Prostate gland (tissue), 2 donors: Measurements from ENCODE around the gene MRAP. TPM values are rescaled to one million over a fixed set of nuclear protein-coding genes. Genes with fewer than 3 reads are reported as not detected.
"Not testable (repeated sequence)": the region's sequence is repeated elsewhere in the genome, so short reads cannot be mapped to it uniquely, and the experiment has no call there.

Source experiments
- DNase-seq: peaks from one replicate; pipeline ENCODE4 v3.0.0-alpha.2; 2019; ENCODE audit warnings: low spot score
- H3K27ac ChIP-seq, 2 donors: fragments of 200-600 bp; sonication (generic); 2 replicates each; pipeline ENCODE4 v1.5.1; 2017 to 2019
- H3K27me3 ChIP-seq: fragments of 200-600 bp; sonication (generic); replicated peaks from 2 replicates; pipeline ENCODE4 v1.5.1; 2019; ENCODE audit not compliant: insufficient read depth
- H3K36me3 ChIP-seq, 2 donors: fragments of 200-600 bp; sonication (generic); 1 replicate in 1 of 2; 2 replicates in 1 of 2; pipeline versions ENCODE4 v1.5.1 to v1.8.1; 2017 to 2019
- H3K4me1 ChIP-seq: fragments of 200-600 bp; sonication (generic); replicated peaks from 2 replicates; pipeline ENCODE4 v1.5.1; 2019
- H3K4me3 ChIP-seq, 2 donors: fragments of 200-600 bp; sonication (generic); 2 replicates each; pipeline ENCODE4 v1.5.1; 2017 to 2019
- H3K9me3 ChIP-seq: fragments of 200-600 bp; sonication (generic); 2 replicates; pipeline ENCODE4 v1.5.1; 2017
- POLR2A ChIP-seq: fragments of 450-650 bp; IDR thresholded peaks from one replicate; pipeline ENCODE4 v1.6.1; 2016; ENCODE audit warnings: antibody characterized with exemption, mild to moderate bottlenecking
- POLR2AphosphoS5 ChIP-seq: sonication (generic); formaldehyde crosslinking; IDR thresholded peaks from one replicate; pipeline ENCODE4 v1.6.1; 2017; ENCODE audit warnings: antibody characterized with exemption
- WGBS: methylation state at CpG from one replicate; pipeline ENCODE4 v1.1.5; 2018; 5-methylcytosine and 5-hydroxymethylcytosine counted together
- intact Hi-C: fragments of 100-400 bp; cut with DNase I; formaldehyde crosslinking; loops from one replicate; pipeline ENCODE4 v1.14.2; 2022
- total RNA-seq, 2 donors: library from RNA; depleted of rRNA; stranded (reverse); fragments of >200 nt; gene quantifications; one replicate each; pipeline ENCODE4 v1.1.0, GENCODE V29; 2016
- TF ChIP-seq, protein P1 (sequence below), 4 experiments: fragments of 200-600 bp in 2 of 4; fragments of 450-650 bp in 2 of 4; sonication (generic) in 2 of 4; IDR thresholded peaks; 1 replicate in 3 of 4; 2 replicates in 1 of 4; pipeline ENCODE4 v1.5.1; 2016 to 2019; ENCODE audit warnings: antibody characterized with exemption in 4 of 4, mild to moderate bottlenecking in 2 of 4, moderate library complexity in 2 of 4

The MRAP gene
- total RNA-seq, 2 donors from 2014 or later = 4.7 TPM; not detected in 1

GRCh38 chr21:32309906-32310460 is 11.3 kb downstream of the MRAP start:
- Histone ChIP-seq H3K4me3 (no peak overlapping the region), H3K4me1 (no peaks in the 10 kb centered on the region), H3K27me3 (no peaks in the 10 kb centered on the region), H3K27ac (no peak overlapping the region), H3K9me3 (no peaks in the 10 kb centered on the region), H3K36me3 (no peaks in the 10 kb centered on the region)
- whole genome bisulfite sequencing = 83% methylated on average over 7 of the region's 7 CpGs
- DNase-seq = no peak
- TF ChIP-seq POLR2AphosphoS5 = no peak
- no peak for TF ChIP-seq POLR2A
- TF ChIP-seq, protein P1, sequence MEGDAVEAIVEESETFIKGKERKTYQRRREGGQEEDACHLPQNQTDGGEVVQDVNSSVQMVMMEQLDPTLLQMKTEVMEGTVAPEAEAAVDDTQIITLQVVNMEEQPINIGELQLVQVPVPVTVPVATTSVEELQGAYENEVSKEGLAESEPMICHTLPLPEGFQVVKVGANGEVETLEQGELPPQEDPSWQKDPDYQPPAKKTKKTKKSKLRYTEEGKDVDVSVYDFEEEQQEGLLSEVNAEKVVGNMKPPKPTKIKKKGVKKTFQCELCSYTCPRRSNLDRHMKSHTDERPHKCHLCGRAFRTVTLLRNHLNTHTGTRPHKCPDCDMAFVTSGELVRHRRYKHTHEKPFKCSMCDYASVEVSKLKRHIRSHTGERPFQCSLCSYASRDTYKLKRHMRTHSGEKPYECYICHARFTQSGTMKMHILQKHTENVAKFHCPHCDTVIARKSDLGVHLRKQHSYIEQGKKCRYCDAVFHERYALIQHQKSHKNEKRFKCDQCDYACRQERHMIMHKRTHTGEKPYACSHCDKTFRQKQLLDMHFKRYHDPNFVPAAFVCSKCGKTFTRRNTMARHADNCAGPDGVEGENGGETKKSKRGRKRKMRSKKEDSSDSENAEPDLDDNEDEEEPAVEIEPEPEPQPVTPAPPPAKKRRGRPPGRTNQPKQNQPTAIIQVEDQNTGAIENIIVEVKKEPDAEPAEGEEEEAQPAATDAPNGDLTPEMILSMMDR (IDR thresholded peaks at IDR 0.05) = no peak
- intact Hi-C loops = no loop called here

GRCh38 chr21:32310976-32311375 is 12.3 kb downstream of the MRAP start:
- H3K27ac ChIP-seq, intact Hi-C loops, H3K9me3 ChIP-seq, H3K4me1 ChIP-seq, H3K4me3 ChIP-seq, DNase-seq, H3K27me3 ChIP-seq, H3K36me3 ChIP-seq: not testable (repeated sequence)
- 94% methylated on average over 9 of the region's 9 CpGs for WGBS

DNA sequence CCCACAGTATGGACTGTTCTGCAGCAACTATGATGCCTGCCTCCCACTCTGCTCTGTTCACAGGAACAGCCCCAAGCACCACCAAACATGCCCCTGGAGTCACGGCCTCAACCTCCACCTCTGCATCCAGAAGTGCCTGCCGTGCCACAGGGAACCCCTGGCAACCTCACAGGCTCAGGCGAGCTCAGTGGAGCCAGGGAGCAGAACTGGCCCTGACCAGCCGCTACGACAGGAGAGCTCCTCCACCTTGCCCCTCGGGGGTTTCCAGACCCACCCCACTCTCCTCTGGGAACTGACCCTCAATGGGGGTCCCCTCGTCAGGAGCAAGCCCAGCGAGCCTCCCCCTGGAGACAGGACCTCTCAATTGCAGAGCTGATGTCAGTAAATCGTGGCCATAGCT is 13.0 kb downstream of the MRAP start:
- Histone ChIP-seq H3K9me3 (no peaks in the 10 kb centered on the region), H3K4me1 (no peaks in the 10 kb centered on the region), H3K27me3 (no peaks in the 10 kb centered on the region), H3K4me3 (no peak overlapping the region), H3K27ac (no peak overlapping the region), H3K36me3 (peaks cover 0 to 7% of the 10 kb centered on the region in 2 donors)
- intact Hi-C loops = no loop called here
- no peak for DNase-seq
- over 99% methylated on average over 9 of the region's 9 CpGs for WGBS
- TF ChIP-seq POLR2A = no peak
- TF ChIP-seq, protein P1 (IDR thresholded peaks at IDR 0.05) = no peak
- TF ChIP-seq POLR2AphosphoS5 = no peak

DNA sequence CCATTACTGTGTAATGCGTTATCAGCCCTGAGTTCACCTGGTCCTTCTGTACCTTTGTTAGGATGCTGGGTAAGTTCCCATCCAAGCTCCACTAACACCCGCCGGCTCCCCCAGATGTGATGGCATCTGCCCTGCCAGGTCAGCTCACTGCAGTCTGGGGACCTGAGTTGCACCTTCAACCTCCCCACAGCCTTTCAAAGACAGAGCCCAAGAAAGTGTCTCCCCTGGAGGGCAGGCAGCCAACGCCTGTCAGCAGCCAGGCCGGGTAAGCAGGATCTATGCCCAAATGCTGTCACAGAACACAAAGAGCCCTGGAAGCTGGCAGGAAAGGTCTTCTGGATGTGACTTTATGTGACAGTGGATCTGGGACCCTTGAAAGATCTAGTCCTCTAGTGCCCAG is 13.7 kb downstream of the MRAP start:
- peaks cover 5 to 15% of the 10 kb centered on the region in 2 donors for H3K36me3 ChIP-seq
- intact Hi-C loops = no loop called here
- 73% methylated on average over 5 of the region's 5 CpGs for WGBS
- H3K27ac ChIP-seq = no peak overlapping the region
- H3K4me1 ChIP-seq = no peaks in the 10 kb centered on the region
- TF ChIP-seq POLR2AphosphoS5 (no peak), POLR2A (no peak)
- TF ChIP-seq, protein P1 (IDR thresholded peaks at IDR 0.05) = no peak
- H3K27me3 ChIP-seq = no peaks in the 10 kb centered on the region
- DNase-seq = no peak
- H3K9me3 ChIP-seq = no peaks in the 10 kb centered on the region
- no peak overlapping the region for H3K4me3 ChIP-seq

DNA sequence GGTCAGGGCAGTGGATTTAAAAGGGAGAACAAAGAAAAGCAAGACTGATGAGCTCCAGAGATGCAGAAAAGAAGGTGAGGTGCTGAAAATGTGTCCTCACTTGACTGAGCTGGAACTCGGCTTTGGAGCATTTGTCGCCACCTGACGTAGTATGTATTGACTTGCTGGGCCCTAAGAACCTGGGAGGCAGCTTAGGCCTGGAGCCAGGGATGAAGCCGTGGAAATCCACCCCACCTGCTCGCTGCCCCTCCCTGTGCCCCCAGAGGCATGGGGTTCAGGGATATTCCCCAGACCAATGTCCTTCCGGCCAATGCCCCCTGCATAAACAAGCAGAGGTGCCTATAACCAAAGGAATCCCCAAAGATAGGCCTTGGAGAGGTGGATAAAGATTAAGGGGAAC is 14.3 kb downstream of the MRAP start:
- Histone ChIP-seq H3K4me3 (no peak overlapping the region), H3K36me3 (peaks cover 11 to 16% of the 10 kb centered on the region in 2 donors), H3K9me3 (no peaks in the 10 kb centered on the region), H3K4me1 (no peaks in the 10 kb centered on the region), H3K27me3 (no peaks in the 10 kb centered on the region), H3K27ac (no peak overlapping the region)
- 89% methylated on average over 6 of the region's 6 CpGs for WGBS
- intact Hi-C loops = no loop called here
- DNase-seq = no peak
- no peak for TF ChIP-seq POLR2AphosphoS5
- TF ChIP-seq POLR2A = no peak
- TF ChIP-seq, protein P1 (IDR thresholded peaks at IDR 0.05) = no peak
